HG03575 (cell line): ENCODE results near the gene XRCC4.
"Not testable (repeated sequence)": the region's sequence is repeated elsewhere in the genome, so short reads cannot be mapped to it uniquely, and the experiment has no call there.

ENCODE experiments used
- ATAC-seq: cut with Tn5 transposase; IDR thresholded peaks from one replicate; pipeline ENCODE4 v1.9.1; 2021; ENCODE audit not compliant: unreplicated experiment, insufficient number of reproducible peaks, low FRiP score; ENCODE audit errors: extremely low read depth

Gene XRCC4

GRCh38 chr5:83312663-83313062 is 235.3 kb downstream of the XRCC4 start:
- no peak for ATAC-seq

DNA sequence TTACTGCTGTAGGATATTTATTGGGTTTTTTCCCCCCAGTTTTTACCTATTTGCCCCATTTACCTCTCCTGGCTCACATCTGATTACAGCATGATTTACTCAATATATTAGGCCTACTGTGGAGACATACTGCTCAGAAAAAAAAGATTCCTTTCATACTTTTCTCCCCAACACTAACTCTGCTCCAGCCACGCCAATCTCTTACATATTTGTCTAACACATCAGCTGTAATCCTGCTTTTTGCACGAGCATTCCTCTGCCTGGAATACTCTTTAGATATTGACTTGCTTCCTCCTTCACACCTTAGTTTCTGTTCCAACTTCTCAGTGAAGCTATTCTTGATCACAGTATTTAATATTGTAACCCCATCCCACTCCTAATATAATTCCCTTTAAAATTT is 236.1 kb downstream of the XRCC4 start:
- no peak for ATAC-seq

- ATAC-seq = no peak
These were observed 244.2 kb downstream of the XRCC4 start for GRCh38 chr5:83321483-83322055.

DNA sequence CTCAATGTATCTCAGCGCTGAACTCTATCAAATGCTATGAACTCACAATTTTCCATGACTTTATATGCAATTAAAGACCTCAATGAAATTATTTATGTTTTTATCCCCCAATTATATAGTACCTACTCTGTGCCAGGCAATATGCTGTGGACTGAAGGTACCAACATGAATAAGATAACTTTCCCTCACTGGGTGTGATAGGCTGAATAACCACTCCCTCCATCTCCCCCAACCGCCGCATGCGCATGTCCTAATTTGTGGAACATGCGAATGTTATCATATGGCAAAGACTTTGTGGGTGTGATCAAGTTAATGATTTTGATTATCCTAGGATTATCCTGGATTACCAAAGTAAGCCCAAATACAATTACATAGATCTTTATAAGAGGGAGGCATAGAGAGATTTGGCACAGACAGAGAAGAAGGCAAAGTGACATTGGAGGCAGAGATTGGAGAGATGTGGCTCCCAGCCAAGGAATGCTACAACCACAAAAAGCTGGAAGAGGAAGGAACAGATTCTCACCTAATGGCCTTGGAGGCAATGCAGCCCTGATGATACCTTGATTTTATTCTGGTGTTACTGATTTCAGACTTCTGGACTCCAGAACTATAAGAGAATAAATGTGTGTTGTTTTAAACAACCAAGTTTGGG is 245.1 kb downstream of the XRCC4 start:
- ATAC-seq = no peak

- no peak for ATAC-seq
These were observed 246.3 kb downstream of the XRCC4 start for GRCh38 chr5:83323557-83324180.

GRCh38 chr5:83331842-83332241 is 254.5 kb downstream of the XRCC4 start:
- ATAC-seq = no peak

DNA sequence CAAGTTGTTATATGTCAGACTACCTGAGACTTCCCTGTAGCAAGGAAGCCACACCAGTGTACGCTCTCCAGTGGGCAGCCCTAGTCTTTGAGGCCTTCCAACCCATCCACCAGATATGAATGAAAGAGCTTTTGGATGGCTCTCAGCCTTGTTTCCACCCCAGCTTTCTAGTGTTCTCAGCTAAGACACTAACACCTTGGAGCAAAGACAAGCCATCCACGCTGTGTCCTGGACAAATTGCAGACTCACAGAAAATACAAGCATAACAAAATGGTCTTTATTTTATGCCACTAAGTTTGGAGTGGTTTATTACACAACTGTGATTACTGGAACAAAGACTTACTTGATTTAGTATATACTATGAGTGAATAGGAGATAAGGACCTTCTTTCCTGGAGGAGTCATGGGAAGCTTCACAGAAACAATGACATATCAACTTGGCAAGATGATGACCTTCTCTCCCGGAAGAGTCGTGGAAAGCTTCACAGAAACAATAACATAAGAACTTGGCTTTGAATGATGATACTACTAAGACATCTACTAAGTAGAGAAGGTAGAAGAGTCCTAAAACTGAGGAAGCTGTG is 260.2 kb downstream of the XRCC4 start:
- no peak for ATAC-seq

DNA sequence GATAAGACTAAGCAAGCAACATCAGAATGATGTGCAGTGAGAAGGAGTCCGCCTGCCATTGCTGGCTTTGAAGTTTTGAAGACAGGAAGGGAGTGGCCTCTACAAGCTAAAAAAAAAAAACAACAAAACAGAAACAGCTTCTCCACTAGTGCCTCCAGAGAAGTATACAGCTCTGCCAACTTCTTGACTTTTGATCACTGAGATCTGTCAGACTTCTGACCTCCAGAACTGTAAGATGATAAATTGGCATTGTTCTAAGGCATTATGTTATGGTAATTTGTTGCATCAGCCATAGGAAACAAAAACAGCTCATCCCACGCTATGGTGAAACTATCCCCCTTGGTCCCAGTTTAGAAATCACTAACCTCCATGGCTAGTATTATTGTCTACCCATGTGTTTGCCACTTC is 263.2 kb downstream of the XRCC4 start:
- ATAC-seq = no peak

- no peak for ATAC-seq
These were observed 264.5 kb downstream of the XRCC4 start for GRCh38 chr5:83341815-83342334.

DNA sequence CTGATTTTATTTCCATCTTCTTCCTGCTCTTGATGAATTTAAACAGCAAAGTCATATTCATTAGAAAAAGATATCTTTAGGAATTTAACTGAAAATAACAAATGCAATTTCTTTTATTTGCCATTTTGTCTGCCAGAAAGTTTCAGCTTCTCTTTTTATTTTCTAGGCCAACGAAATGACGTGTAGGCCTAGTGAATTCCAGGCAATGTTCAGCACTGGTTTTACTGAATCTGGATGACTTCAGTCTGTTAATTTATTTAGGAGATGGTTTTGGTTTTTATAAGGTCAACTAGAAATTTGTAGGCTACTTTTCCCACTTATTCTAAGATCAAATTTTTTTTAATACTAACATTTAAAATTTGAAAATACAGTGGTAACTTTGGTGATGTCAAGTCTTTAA is 265.1 kb downstream of the XRCC4 start:
- no peak for ATAC-seq

GRCh38 chr5:83343299-83343698 is 266.0 kb downstream of the XRCC4 start:
- no peak for ATAC-seq

DNA sequence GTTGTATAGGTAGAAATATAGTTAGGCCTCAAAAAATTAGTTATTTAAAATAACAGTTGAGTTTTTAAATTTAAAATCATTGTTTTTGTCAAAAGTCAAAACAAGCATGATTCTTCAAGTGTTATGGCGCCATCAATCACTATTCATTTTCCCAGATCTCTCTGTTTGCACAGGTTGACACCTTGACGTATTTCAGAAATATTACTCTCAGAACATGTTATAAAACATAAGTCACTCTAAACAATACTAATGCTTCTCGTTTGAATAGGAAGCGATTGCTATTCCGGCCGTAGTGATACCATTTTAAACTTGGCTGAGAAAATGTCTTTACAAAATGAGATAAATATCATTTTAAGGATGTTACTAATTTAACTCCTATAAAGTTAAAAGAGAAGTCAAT is 268.1 kb downstream of the XRCC4 start:
- no peak for ATAC-seq

DNA sequence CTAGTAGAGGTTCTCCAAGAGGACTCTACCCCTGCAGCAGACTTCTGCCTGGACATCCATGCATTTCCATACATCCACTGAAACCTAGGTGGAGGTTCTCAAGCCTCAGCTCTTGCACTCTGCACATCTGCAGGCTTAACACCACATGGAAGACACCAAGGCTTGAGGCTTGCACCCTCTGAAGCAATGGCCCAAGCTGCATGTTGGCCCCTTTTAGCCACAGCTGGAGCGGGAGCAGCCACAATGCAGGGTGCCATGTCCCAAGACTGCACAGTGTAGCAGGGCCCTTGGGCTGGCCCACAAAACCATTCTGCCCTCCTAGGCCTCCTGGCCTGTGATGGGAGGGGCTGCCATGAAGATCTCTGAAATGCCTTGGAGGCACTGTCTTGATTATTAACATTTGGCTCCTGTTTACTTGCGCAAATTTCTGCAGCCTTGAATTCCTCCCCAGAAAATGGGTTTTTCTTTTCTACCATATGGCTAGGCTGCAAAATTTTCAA is 271.0 kb downstream of the XRCC4 start:
- no peak for ATAC-seq

DNA sequence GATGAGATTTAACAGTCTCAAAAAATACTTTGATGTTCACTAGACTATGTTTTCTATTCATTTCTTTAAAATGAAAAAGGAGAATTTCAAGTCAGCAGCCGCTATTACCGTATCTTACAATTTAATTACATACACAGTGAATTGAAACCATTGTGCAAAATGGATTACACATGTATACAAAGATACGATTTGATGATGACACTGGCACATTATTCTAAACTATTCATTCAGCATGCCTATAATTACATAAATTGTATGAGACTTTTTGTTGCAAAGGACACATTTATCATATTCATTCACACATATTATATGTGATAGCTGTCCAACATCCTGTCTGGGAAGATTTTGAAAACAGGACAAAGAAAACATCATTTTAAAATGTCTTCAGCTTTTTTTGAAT is 275.9 kb downstream of the XRCC4 start:
- ATAC-seq = no peak

GRCh38 chr5:83353774-83354173 is 276.4 kb downstream of the XRCC4 start:
- ATAC-seq = no peak

- ATAC-seq = no peak
These were observed 277.6 kb downstream of the XRCC4 start for GRCh38 chr5:83354958-83355357.

- ATAC-seq = not testable (repeated sequence)
These were observed 278.2 kb downstream of the XRCC4 start for GRCh38 chr5:83355482-83356014.

- ATAC-seq = no peak
These were observed 280.4 kb downstream of the XRCC4 start for GRCh38 chr5:83357621-83358231.

DNA sequence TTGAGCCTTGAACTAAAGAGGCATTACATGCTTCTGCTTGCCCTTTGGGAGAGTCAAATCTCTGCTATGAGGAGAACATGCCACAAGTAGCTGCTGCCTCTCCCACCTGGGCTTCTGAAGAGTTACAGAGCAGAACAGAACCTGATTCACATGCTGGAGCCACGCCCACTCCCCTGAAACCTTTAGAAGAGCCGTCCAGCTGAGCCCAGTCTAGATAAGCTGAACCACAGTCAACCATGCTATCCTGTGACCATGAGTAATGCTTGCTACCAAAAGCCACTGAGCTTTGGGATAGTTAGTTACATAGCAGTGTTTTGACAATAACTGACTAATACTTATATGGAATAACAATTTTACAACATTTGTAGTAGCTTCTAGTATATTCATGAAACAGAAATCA is 283.2 kb downstream of the XRCC4 start:
- ATAC-seq = no peak
